LNCAP (cell line): ENCODE measurements around the gene MLLT3.

ENCODE experiments used
- TF ChIP-seq, protein P1 (sequence below): fragments of 450-650 bp; IDR thresholded peaks from 2 replicates; pipeline ENCODE4 v1.5.1; 2017; ENCODE audit warnings: mild to moderate bottlenecking

MLLT3 gene

DNA sequence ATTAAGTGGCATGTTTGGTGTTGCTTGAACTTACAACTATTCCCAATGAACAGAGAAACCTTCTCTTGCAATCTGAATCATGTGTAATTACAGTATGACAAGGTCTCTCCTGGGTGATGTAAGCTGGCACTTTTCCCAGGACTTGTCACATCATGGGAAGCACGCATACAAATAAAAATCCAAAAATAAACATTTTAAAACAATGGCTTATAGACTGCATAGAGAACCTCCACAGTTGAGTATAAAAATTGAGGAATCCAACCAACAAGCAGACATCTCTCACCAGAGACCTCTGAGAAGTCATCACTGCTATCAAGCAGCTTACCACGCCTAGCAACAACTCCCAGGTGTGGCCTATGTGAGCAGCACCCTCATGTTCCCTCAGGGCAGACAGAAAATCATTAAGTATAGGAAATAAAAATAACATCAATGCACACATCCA, 3.9 kb downstream of the MLLT3 start:
- TF ChIP-seq, protein P1, sequence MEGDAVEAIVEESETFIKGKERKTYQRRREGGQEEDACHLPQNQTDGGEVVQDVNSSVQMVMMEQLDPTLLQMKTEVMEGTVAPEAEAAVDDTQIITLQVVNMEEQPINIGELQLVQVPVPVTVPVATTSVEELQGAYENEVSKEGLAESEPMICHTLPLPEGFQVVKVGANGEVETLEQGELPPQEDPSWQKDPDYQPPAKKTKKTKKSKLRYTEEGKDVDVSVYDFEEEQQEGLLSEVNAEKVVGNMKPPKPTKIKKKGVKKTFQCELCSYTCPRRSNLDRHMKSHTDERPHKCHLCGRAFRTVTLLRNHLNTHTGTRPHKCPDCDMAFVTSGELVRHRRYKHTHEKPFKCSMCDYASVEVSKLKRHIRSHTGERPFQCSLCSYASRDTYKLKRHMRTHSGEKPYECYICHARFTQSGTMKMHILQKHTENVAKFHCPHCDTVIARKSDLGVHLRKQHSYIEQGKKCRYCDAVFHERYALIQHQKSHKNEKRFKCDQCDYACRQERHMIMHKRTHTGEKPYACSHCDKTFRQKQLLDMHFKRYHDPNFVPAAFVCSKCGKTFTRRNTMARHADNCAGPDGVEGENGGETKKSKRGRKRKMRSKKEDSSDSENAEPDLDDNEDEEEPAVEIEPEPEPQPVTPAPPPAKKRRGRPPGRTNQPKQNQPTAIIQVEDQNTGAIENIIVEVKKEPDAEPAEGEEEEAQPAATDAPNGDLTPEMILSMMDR: no peak

DNA sequence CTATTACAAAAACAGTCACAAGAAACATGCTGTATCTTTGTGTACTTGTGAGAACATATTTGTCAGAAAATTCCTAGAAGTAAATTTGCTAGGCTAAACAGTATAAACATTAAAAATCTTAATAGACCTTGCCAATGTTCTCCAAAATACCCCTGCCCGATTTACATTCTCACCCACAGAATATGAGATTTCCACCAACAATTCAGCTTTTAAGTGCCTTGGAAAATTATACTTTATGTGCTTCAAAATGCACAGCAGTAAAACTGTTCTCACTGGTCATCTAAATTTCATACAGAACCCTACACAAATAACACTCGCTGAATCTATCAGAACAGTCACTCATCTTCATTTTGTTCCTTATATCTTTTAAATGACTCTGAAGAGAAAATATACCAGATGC, 5.5 kb downstream of the MLLT3 start:
- TF ChIP-seq, protein P1: no peak

DNA sequence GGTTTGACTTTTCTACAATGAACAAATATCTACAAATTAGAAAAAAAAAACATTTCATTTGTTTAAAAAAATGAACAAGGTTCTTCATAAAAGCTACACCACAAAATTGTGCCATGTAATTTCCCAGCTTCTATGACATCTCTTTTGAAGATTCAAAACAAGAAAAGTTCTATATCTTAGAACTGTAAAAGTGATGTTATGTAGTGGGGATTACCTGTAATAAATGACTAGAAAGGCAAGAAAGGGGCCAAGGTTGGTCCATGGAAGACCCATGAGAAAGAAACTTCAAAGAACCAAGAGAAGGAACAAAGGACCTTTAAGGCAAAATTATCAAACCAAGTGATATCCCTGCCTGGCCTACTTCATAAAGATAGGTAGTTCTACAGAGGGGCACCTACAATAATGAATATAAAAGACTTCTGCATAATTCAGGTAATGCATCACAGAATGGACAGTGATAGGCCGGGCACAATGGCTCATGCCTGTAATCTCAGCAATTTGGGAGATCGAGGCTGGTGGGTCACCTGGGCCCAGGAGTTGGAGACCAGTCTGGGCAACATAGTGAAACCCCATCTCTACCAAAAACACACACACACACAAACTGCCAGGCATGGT, 7.6 kb downstream of the MLLT3 start:
- TF ChIP-seq, protein P1: no peak

DNA sequence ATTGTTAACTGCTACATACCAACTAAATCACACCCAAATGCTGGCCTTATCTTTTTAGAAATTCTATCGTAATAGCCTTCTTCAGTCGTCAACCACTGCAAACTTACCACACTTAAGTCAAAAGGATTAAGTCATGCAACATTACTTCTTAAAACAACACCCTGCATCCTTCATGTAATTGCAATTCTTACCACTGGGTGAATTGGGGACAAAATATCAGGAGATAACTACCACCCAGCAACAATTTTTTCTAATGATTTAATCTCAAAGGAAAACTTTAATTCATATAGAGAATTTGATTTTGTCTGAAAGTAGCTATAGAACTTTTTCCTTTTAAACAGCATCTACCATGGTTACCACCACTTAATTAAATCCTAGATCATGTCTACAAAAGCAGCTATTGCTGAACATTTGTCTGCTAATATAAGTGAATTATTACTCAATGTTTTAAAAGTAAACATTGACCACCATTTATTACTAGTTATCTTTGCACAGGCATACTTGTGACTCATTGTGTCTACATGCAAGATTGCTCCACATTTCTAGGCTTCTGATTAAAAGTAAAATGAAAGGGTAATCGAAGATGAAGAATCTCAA, 10.5 kb downstream of the MLLT3 start:
- TF ChIP-seq, protein P1: 0 out of 2 replicates have a peak, but pooled peaks have one; percentile 39

DNA sequence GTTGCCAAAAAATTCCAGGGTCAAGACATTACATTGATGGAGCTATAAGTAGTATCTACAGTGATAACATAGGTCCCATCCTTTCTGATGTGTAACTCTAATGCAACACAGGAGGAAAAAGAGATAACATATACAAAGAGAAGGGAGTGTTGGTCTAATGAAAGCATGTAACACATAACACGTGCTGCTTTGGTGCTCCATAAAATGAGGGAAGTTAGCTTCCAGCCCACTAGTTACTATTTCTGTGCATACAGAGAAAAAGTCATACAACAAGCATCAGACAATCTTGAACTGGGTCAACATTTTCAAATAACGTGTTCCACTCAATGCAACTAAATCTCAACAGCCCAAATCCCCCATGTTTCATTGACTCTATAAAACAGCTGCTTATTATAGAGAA, 11.7 kb downstream of the MLLT3 start:
- TF ChIP-seq, protein P1: no peak

DNA sequence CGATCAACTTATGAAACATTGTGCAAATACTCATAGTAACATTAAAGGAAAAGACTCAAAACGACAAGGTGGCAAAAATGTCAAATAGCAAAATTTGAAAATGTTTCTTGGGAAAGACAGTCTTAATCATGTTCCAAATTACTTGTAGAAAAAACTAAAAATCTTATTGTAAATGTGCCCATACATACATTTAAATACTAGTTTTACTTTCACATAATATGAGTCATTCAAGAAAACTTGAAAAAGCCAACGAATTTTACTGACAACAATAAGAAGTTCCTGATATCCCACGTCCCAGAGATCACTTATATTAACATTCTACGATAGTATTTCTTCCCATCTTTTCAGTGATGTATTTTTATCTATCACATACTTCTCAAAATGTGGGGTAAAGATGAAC, 13.7 kb downstream of the MLLT3 start:
- TF ChIP-seq, protein P1: no peak

DNA sequence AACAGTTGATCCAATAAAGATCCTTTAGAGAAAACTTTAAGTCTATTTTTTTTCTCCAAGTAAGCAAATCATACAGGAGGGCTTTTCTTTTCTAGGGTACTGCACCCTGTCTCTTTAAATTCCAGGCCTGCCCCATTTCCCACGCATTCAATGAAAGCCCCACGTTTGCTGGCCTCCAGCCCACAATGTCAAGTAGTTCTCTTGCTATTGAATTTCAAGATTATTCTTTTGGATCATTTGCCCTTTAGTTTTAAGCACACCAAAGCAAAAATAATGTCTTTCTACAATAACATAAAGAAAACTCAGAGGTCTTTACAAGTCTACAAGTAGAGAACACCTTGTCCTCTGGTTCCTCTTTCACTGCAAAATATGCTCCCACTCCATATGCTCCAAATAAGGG, 15.6 kb downstream of the MLLT3 start:
- TF ChIP-seq, protein P1: no peak
